Activated gamma-delta T cell treated with Interleukin-2 at 50 U/mL for 16 hours (primary cell): ENCODE data around the gene AGFG2.
"Not testable (repeated sequence)": the region's sequence is repeated elsewhere in the genome, so short reads cannot be mapped to it uniquely, and the experiment has no call there.

ENCODE experiments used
- DNase-seq: peaks from one replicate; pipeline ENCODE4 v3.0.0-alpha.2; 2020

Gene AGFG2

DNA sequence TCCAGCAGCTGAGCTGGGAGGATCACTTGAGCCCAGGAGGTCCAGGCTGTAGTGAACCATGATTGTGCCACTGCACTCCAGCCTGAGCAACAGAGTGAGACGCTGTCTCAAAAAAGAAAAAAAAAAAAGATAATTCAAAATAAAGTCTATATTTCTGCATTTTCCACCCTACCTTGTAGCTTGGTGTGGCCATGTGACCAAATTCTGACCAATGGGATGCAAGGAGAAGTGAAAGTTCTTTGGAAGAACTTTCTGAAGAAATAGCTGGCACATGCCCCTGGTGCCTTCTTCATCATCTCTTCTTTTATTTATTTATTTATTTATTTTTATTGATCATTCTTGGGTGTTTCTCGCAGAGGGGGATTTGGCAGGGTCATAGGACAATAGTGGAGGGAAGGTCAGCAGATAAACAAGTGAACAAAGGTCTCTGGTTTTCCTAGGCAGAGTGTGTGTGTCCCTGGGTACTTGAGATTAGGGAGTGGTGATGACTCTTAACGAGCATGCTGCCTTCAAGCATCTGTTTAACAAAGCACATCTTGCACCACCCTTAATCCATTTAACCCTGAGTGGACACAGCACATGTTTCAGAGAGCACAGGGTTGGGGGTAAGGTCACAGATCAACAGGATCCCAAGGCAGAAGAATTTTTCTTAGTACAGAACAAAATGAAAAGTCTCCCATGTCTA, 17.0 kb upstream of the AGFG2 start:
- not testable (repeated sequence) for DNase-seq

GRCh38 chr7:100523192-100523591, 15.8 kb upstream of the AGFG2 start:
- not testable (repeated sequence) for DNase-seq

- not testable (repeated sequence) for DNase-seq
These were observed 10.7 kb upstream of the AGFG2 start for GRCh38 chr7:100528108-100528866.

DNA sequence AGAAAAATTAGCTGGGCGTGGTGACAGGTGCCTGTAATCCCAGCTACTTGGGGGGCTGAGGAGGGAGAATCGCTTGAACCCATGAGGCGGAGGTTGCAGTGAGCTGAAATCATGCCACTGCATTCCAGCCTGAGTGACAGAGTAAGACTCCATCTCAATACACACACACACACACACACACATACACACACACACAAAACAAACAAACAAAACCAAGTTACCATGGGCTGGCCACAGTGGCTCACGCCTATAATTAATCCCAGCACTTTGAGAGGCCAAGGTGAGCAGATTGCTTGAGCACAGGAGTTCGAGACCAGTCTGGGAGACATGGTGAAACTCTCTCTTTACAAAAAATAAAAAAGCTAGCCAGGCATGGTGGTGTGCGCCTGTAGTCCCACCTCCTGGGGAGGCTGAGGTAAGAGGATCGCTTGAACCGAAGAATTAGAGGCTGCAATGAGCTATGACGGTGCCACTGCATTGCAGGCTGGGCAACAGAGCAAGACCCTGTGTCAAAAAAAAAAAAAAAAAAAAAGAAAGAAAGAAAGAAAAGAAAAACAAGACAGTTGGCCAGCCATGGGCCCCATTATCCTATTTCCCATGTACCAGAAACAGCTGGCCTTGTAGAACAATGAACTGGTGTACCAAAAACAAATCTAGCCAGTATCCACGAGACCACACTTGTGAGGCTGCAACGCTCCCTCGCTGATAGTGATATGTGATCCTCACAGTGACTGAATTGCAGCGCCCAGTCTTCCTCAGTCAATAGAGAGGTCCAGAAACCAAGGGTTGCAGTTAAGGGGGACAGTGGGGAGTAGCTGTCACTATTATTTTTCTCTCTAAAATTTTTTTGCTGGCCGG, 6.6 kb upstream of the AGFG2 start:
- DNase-seq, result no peak

- not testable (repeated sequence) for DNase-seq
These were observed 3.0 kb upstream of the AGFG2 start for GRCh38 chr7:100535982-100536381.

- DNase-seq, result not testable (repeated sequence)
These were observed 2.3 kb upstream of the AGFG2 start for GRCh38 chr7:100536695-100537094.

DNA sequence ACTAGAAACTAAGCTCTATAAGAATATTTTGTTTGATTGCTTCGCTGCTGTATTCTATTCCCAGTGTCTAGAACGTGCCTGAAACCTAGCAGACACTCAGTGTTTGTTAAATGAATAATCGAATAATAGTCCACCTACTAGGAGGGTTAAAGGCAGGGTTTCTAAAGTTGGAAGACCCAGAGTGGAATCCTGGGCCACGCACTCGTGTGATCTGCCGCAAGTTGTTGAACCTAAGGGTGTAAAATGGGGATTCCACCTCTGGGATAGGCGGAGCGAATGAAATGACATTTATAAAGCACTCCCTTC, 702 bp upstream of the AGFG2 start:
- no peak for DNase-seq

DNA sequence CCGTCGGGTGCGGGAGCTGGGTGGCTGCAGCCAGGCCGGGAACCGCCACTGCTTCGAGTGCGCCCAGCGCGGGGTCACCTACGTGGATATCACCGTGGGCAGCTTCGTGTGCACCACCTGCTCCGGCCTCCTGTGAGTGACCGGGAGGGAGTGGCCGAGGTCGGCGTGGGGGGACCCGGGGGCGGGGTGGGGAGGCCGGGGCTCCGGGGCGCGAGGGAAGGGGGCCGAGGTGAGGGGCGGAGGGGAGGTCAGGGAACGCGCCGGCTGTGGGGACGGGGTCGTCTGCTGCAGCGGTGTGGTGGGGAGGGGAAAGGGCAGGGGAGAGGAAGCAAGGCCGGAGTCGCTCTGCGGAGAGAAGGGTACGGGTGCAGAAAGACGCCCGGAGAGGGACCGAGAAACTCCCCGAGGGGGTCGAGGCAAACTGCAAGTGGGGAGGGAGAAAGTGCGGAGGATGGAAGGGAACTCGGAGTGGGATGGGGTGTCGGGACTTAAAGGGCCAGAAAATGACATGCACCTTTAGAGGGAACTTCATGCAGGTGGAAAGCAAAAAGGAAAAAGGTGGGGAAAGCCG, 518 bp downstream of the AGFG2 start:
- no peak for DNase-seq

DNA sequence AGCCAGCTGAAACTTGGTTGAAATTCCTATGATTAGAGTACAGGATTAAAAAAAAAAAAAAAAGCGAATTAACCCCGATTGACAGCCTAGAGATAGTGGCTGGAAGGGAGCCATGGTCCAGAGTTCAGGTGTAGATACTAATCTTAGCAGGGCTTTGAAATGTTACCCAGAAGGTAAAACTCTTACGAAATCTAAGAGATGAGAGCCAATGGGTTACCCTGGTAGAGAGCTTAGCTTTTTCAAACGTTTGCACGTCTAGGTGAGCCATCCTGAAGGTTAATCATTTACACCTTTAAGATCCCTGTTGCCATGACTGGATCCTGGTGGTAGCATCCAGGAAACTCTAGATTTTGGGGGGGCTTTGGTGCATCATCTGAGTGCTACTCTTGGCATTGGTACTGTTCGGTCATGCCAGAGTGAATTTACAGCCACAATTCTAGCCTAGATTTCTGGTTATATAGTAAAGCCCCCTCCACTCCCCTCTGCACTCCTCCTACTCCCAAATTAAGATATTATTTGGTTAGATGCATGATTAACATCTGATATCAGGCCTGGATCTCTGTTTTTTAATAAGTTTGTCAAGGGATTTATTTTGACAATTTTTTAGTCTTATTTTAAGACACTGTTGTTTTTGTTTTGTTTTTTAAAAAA, 1.2 kb downstream of the AGFG2 start:
- no peak for DNase-seq

DNA sequence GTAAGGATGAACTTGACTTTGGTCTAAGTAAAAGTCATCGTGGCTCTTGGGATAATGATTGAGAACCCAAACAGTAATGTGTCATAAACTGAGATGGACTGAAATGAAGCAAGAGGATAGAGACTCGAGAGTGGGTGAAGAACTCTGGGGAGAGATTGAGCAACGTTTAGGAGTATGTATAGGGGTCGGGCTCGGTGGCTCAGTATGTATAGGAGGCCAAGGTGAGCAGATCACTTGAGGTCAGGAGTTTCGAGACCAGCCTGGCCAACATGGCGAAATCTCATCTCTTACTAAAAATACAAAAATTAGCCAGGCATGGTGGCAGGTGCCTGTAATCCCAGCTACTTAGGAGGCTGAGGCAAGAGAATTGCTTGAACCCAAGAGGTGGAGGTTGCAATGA, 2.3 kb downstream of the AGFG2 start:
- DNase-seq, result not testable (repeated sequence)

DNA sequence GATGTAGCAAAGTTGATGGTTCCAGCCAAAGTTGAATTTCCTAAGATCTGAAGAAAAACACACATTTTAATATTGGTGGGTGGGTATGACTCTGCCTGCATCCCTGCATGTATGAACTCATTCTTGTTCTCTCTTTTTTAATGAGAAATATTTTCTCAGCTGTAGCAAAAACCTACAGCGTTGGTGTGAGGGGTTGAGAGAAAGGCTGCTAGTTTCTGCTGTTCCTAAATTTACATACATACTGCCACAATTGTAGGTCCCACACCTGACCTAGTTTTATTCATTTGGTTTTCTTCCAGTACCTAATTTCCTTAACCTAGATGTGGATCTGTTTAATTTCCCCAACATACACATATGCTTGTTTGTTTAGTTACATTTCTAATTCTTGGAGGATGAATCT, 4.6 kb downstream of the AGFG2 start:
- no peak for DNase-seq

GRCh38 chr7:100544386-100544785, 5.4 kb downstream of the AGFG2 start:
- no peak for DNase-seq

- no peak for DNase-seq
These were observed 6.0 kb downstream of the AGFG2 start for GRCh38 chr7:100544967-100545359.

GRCh38 chr7:100545360-100546128, 6.5 kb downstream of the AGFG2 start:
- DNase-seq, result peak; percentile 50

- peak; percentile 27 for DNase-seq
These were observed 7.3 kb downstream of the AGFG2 start for GRCh38 chr7:100546129-100546925.

GRCh38 chr7:100546926-100547800, 8.2 kb downstream of the AGFG2 start:
- DNase-seq, result no peak

DNA sequence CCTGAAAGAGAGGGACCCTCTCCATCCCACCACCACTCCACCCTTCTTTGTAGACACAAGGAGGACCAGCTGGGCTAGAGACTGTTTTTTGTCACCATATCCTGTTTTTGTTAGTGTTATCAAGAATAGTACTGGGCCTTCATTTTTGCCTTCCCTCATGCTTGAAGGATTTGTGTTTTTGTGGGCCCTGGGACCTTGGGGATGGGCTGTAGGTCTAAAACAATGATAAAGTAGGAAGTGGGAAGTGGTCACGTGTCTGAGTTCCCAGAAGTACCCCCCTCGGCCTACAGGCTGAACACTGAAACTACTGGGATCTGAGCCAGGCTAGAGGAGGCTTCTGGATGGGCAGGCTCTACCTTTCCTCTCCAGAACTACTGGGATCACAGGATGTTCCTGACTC, 8.9 kb downstream of the AGFG2 start:
- no peak for DNase-seq

GRCh38 chr7:100548446-100548845, 9.4 kb downstream of the AGFG2 start:
- DNase-seq, result not testable (repeated sequence)

DNA sequence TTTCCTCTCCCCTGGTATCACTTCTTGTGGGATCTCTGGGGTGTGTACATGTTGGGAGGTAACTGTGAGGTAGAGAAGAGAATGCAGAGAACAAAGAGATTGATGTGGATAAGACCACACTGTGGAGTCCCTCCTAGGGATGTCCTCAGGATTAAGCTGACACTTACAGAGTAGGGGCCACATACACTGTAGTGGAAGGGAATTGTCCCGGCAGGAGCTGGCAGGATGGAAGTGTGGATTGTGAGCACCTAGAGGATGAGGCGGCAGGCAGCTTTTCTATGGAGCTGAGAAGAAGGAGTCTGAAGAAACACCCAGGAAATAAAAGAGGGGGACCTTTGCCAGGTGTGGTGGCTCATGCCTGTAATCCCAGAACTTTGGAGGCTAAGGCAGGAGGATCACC, 13.5 kb downstream of the AGFG2 start:
- DNase-seq, result no peak

- no peak for DNase-seq
These were observed 14.0 kb downstream of the AGFG2 start for GRCh38 chr7:100553032-100553431.
